Natural killer cell (primary cell): ENCODE results near the gene CYBB. TPM values are rescaled to one million over a fixed set of nuclear protein-coding genes. Genes with fewer than 3 reads are reported as not detected.

Experiments
- ATAC-seq, 3 donors: fragments of 150-1000 bp in 2 of 3; fragments of 200-7000 bp in 1 of 3; cut with Tn5 transposase; 1 replicate in 1 of 3; 2 replicates in 2 of 3; pipeline ENCODE4 v1.10.0; 2021; ENCODE audit warnings: mild to moderate bottlenecking in 2 of 3, moderate library complexity in 2 of 3
- DNase-seq, 2 donors: peaks; one replicate each; pipeline versions ENCODE4 v3.0.0 to v3.0.0-alpha.2; 2013 to 2021; ENCODE audit warnings: mixed read lengths in 1 of 2
- H3K27ac ChIP-seq: one replicate; pipeline ENCODE4 v1.5.1; 2013; ENCODE audit warnings: mild to moderate bottlenecking, low read length
- H3K27me3 ChIP-seq: one replicate; pipeline ENCODE4 v1.6.1; 2013; ENCODE audit warnings: low read length; ENCODE audit not compliant: control insufficient read depth, insufficient read depth
- H3K36me3 ChIP-seq: one replicate; pipeline ENCODE4 v1.6.1; 2013; ENCODE audit warnings: low read length; ENCODE audit not compliant: control insufficient read depth, insufficient read depth
- H3K4me1 ChIP-seq: one replicate; pipeline ENCODE4 v1.6.1; 2013; ENCODE audit warnings: low read length; ENCODE audit not compliant: control insufficient read depth, insufficient read depth
- H3K4me3 ChIP-seq: one replicate; pipeline ENCODE4 v1.5.1; 2013; ENCODE audit warnings: low read length
- H3K9me3 ChIP-seq: one replicate; pipeline ENCODE4 v1.6.1; 2013; ENCODE audit warnings: low read length; ENCODE audit not compliant: control insufficient read depth, insufficient read depth
- H3K27ac Mint-ChIP-seq, 2 donors: one replicate each; pipeline ENCODE4 v1.8.0; 2022; ENCODE audit warnings: mild to moderate bottlenecking in 2 of 2, mixed read lengths in 2 of 2, moderate library complexity in 1 of 2
- H3K27me3 Mint-ChIP-seq, 2 donors: one replicate each; pipeline ENCODE4 v1.8.0; 2022; ENCODE audit warnings: low read depth in 2 of 2, mixed read lengths in 2 of 2
- H3K36me3 Mint-ChIP-seq: one replicate; pipeline ENCODE4 v1.8.0; 2022; ENCODE audit warnings: mixed read lengths
- H3K4me1 Mint-ChIP-seq, 2 donors: one replicate each; pipeline ENCODE4 v1.8.0; 2022; ENCODE audit warnings: mixed read lengths in 2 of 2
- H3K4me3 Mint-ChIP-seq: one replicate; pipeline ENCODE4 v1.8.0; 2022; ENCODE audit warnings: mild to moderate bottlenecking, moderate library complexity, mixed read lengths
- H3K9me3 Mint-ChIP-seq, 2 donors: one replicate each; pipeline ENCODE4 v1.8.0; 2022; ENCODE audit warnings: mixed read lengths in 2 of 2
- WGBS: methylation state at CpG from one replicate; pipeline ENCODE4 v1.1.7; 2013; ENCODE audit warnings: missing lambda C conversion rate; ENCODE audit not compliant: insufficient coverage; 5-methylcytosine and 5-hydroxymethylcytosine counted together
- intact Hi-C: fragments of 100-400 bp; cut with micrococcal nuclease; formaldehyde crosslinking; loops from one replicate; pipeline ENCODE4 v1.14.2; 2022
- total RNA-seq, 4 donors: library from RNA; stranded (reverse); fragments of 120-200 nt in 1 of 4; gene quantifications; one replicate each; pipeline versions ENCODE4 v1.2.3 to v1.2.4, GENCODE V29; 2013 to 2022
- TF ChIP-seq, protein P1 (sequence below): fragments of 200-600 bp; IDR thresholded peaks from one replicate; pipeline ENCODE4 v1.8.0; 2022; ENCODE audit warnings: antibody characterized with exemption

Gene CYBB
- total RNA-seq, 3 donors from 2014 or later (not counting 1 experiment from before 2014, with no cell fraction given) = 11.3 to 25.6 (median 20.9) TPM

- DNase-seq (peak in 1 of 2 donors; percentile 10), ATAC-seq (peak; percentile 63 to 83 (median 83))
- Mint-ChIP-seq H3K4me1 (peaks cover 6 to 16% of the 10 kb centered on the region in 2 donors), H3K9me3 (peaks cover 0 to 2% of the 10 kb centered on the region in 2 donors), H3K27me3 (no peaks in the 10 kb centered on the region), H3K27ac (no peak overlapping the region), H3K4me3 (peak overlapping the region; percentile 49), H3K36me3 (no peaks in the 10 kb centered on the region)
- Histone ChIP-seq H3K4me1 (peaks cover 32% of the 10 kb centered on the region), H3K36me3 (no peaks in the 10 kb centered on the region), H3K27me3 (no peaks in the 10 kb centered on the region), H3K9me3 (no peaks in the 10 kb centered on the region), H3K4me3 (no peak overlapping the region), H3K27ac (peak overlapping the region; percentile 32)
- intact Hi-C loops = no loop called here
- 0% methylated on average over 1 of the region's 2 CpGs for WGBS
- TF ChIP-seq, protein P1, sequence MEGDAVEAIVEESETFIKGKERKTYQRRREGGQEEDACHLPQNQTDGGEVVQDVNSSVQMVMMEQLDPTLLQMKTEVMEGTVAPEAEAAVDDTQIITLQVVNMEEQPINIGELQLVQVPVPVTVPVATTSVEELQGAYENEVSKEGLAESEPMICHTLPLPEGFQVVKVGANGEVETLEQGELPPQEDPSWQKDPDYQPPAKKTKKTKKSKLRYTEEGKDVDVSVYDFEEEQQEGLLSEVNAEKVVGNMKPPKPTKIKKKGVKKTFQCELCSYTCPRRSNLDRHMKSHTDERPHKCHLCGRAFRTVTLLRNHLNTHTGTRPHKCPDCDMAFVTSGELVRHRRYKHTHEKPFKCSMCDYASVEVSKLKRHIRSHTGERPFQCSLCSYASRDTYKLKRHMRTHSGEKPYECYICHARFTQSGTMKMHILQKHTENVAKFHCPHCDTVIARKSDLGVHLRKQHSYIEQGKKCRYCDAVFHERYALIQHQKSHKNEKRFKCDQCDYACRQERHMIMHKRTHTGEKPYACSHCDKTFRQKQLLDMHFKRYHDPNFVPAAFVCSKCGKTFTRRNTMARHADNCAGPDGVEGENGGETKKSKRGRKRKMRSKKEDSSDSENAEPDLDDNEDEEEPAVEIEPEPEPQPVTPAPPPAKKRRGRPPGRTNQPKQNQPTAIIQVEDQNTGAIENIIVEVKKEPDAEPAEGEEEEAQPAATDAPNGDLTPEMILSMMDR = no peak
These were observed 26.5 kb upstream of the CYBB start for GRCh38 chrX:37753384-37753783.

GRCh38 chrX:37754516-37754915, 25.3 kb upstream of the CYBB start:
- Mint-ChIP-seq H3K4me3 (no peak overlapping the region), H3K27ac (no peak overlapping the region), H3K4me1 (peaks cover 6 to 16% of the 10 kb centered on the region in 2 donors), H3K27me3 (no peaks in the 10 kb centered on the region), H3K36me3 (no peaks in the 10 kb centered on the region), H3K9me3 (peaks cover 0 to 2% of the 10 kb centered on the region in 2 donors)
- Histone ChIP-seq H3K27me3 (no peaks in the 10 kb centered on the region), H3K36me3 (no peaks in the 10 kb centered on the region), H3K4me1 (peaks cover 32% of the 10 kb centered on the region), H3K4me3 (no peak overlapping the region), H3K27ac (peak overlapping the region; percentile 32), H3K9me3 (no peaks in the 10 kb centered on the region)
- intact Hi-C loops = no loop called here
- ATAC-seq (no peak), DNase-seq (no peak)
- WGBS = 90% methylated on average over 2 of the region's 2 CpGs
- TF ChIP-seq, protein P1 = no peak

DNA sequence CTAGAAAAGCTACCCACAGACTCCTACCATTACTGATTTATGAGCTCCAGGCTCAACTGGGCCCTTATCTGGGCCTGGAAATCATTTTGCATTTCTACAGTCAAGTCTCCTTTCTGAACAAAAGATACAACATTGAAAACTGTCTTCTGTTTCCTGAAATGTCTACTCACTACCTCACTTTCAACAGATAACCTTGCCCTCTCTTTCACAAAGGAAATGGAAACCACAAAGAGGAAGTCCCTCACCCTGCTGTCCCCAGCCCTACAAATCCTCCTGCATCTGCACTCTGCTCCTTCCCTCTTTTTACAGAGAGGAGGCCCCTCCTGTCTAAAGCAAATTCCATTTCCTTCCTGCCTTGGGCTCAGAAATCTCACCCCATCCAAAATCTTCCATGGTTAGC, 24.8 kb upstream of the CYBB start:
- Mint-ChIP-seq H3K4me3 (no peak overlapping the region), H3K27me3 (no peaks in the 10 kb centered on the region), H3K4me1 (peaks cover 6 to 16% of the 10 kb centered on the region in 2 donors), H3K36me3 (no peaks in the 10 kb centered on the region), H3K27ac (no peak overlapping the region), H3K9me3 (peaks cover 0 to 2% of the 10 kb centered on the region in 2 donors)
- H3K4me1 ChIP-seq = peaks cover 32% of the 10 kb centered on the region
- intact Hi-C loops = no loop called here
- H3K4me3 ChIP-seq = no peak overlapping the region
- TF ChIP-seq, protein P1 = no peak
- no peaks in the 10 kb centered on the region for H3K36me3 ChIP-seq
- ATAC-seq (peak; percentile 64 to 85 (median 69)), DNase-seq (peak in 1 of 2 donors; percentile 54)
- H3K9me3 ChIP-seq = no peaks in the 10 kb centered on the region
- H3K27me3 ChIP-seq = no peaks in the 10 kb centered on the region
- peak overlapping the region; percentile 32 for H3K27ac ChIP-seq

DNA sequence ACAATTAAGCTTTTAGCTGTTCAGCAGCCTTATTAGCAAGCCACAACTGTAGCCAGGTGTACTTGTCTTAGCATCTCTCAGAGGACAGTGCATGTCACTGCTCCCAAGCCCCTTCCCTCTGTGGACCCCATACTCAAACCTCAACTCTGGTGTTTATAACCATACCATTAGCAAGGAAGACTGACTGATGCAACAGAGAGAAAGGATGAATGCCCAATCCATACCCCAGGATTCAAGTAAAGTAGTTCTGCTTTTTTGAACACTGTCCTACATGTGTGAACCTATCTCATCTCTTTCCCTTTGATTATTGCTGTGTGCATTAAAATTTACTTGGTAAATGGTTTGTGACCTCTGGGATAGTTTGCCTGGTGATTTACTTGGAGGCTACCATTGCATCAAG, 22.8 kb upstream of the CYBB start:
- DNase-seq (no peak), ATAC-seq (no peak)
- peaks cover 0 to 2% of the 10 kb centered on the region in 2 donors for H3K9me3 Mint-ChIP-seq
- H3K9me3 ChIP-seq = no peaks in the 10 kb centered on the region
- intact Hi-C loops = no loop called here
- no peaks in the 10 kb centered on the region for H3K27me3 ChIP-seq
- peaks cover 30% of the 10 kb centered on the region for H3K4me1 ChIP-seq
- H3K27me3 Mint-ChIP-seq = no peaks in the 10 kb centered on the region
- H3K27ac Mint-ChIP-seq = peak overlapping the region in 1 of 2 donors; percentile 45
- no peak overlapping the region for H3K4me3 ChIP-seq
- no peaks in the 10 kb centered on the region for H3K36me3 Mint-ChIP-seq
- H3K27ac ChIP-seq = no peak overlapping the region
- H3K36me3 ChIP-seq = no peaks in the 10 kb centered on the region
- TF ChIP-seq, protein P1 = no peak
- H3K4me1 Mint-ChIP-seq = peaks cover 0 to 9% of the 10 kb centered on the region in 2 donors
- no peak overlapping the region for H3K4me3 Mint-ChIP-seq
